OCI-LY3 (cell line): ENCODE measurements around the gene PLOD1.
"Not testable (repeated sequence)": the region's sequence is repeated elsewhere in the genome, so short reads cannot be mapped to it uniquely, and the experiment has no call there.

Experiments used
- CTCF ChIP-seq: fragments of 200-600, 300-600 bp; sonication (generic); IDR thresholded peaks from 2 replicates; pipeline ENCODE4 v1.5.1; 2014; ENCODE audit warnings: antibody characterized with exemption, low read length, low read depth
- EZH2phosphoT487 ChIP-seq: fragments of 200-600 bp; shearing (Covaris generic); IDR thresholded peaks from 2 replicates; pipeline ENCODE4 v1.6.1; 2018; ENCODE audit warnings: antibody characterized with exemption, mixed run types, low read depth

- TF ChIP-seq CTCF, EZH2phosphoT487: not testable (repeated sequence)
Observed at GRCh38 chr1:11935733-11936132, 1.2 kb downstream of the PLOD1 start.
